HG03108 (cell line): Measurements from ENCODE around the gene TBC1D4.
"Not testable (repeated sequence)": the region's sequence is repeated elsewhere in the genome, so short reads cannot be mapped to it uniquely, and the experiment has no call there.

Experiments
- ATAC-seq: cut with Tn5 transposase; IDR thresholded peaks from one replicate; pipeline ENCODE4 v1.9.1; 2021; ENCODE audit warnings: moderate library complexity; ENCODE audit not compliant: unreplicated experiment

Gene TBC1D4

DNA sequence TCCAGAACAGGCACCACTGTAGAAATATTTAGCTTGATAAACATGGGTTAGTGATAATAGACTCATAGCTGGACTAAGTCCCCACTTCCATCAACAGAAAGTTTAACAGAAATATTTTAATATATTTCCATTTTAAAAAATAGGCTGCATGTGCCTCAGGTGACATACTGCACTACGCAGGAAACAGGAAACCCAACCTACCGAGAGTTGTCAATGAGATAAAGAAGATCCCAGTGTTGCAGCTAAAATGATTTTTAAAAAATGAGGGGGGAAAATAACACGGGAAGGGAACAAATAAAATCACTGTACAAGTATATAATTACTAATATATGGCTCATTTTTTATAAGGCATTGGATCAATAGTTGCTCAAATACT is 154.8 kb downstream of the TBC1D4 start:
- ATAC-seq: no peak

DNA sequence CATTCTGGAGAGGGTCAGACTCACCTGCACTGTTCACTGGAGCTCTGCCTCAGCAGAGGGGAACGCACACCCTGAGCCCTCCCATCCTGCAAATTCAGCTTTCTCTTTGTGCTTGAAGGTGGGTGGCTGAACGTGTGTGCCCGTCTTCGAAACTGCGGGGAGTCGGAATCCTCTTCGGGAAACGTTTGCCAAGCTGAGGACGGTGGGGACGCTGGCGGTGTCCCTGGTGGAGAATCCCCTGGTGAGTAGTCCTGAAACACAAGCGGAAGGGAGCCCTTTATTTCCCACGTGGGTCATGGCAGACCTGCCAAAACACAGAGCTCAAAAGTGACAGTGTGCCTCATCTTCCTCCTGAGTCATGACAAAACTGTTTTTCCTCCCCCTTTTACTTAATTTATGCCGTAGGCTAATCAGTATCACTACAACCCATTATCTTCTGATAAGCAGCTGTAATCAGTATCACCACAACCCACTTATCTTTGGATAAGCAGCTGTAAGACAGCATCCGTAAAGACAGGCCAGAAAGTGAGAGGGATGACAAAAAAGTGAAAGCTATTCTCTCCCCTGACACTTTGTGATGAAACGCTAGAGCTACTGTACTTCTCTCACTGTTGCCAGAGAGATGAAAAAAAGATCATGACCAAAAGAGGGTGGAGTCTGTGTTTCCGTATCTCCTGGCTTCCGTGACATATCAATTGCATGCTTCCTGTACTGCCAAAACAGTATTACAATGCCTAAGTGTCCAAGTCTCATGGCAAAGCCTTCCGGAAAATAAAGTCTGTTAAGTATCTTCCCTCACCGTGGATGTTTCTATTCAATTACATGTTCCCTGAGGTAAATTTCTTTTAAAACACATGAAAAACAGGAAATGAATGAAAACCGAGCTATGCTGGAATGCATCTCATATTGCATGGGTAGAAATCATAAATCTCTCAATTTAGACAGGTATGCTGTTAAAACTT is 155.5 kb downstream of the TBC1D4 start:
- ATAC-seq: peak; percentile 88

DNA sequence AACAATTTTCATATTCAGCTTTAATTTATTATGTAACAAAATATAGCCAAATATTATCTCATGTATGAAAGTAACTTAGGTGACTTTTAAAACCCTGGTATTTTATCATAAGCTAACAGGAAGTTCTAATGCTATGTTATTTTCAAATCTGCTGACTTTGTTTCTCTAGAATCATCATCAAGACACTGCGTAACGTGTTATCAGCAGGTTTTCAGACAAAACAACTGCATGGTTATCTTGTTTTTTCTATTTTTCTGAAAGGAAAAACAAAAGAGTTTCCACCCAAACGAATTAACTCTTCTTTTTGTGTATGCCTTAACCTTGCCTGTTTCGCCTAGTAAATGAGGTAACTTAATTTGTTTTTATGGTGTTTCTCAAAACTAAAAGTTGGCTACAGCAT is 156.3 kb downstream of the TBC1D4 start:
- ATAC-seq: no peak

DNA sequence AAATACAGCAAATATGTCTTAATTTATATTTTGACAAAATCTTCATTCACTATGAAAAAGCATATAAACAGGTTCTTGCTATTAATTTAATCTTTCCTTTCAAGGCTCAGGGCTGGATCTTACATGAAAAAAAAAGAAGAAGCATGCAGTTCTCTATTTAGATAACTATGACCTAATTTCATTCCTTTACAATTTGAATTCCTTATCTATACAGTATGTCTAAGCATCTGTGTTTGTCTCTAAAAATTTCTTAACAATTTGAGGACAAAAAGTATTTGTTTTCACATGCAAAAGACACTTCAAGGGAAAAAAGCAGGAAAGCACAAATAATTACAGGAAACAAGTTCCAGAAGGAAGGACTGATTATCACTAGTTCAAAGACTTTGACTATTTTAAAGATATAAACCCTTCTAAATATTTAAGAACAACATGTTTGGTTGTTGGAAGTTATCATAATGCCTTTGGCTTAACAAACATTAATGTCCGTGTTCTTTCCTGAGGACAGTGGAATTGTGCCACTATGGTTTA is 157.5 kb downstream of the TBC1D4 start:
- ATAC-seq: no peak

DNA sequence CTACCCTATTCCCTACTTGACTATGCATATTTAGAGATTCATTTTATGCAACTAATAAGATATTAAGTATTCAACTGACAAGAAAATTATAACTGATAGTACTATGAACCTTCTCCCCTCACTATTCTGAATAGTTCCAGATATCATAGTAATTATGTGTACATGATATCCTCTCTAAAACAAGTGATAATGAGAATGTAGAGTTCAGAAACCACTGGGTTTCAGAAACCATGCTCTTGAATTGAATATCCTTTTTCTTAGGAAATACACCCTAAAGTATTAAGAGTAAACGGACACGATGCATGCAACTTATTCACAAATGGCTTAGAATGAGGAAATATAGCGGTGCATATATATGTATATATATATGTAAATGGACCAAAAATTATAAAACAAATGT is 160.9 kb downstream of the TBC1D4 start:
- ATAC-seq: no peak

DNA sequence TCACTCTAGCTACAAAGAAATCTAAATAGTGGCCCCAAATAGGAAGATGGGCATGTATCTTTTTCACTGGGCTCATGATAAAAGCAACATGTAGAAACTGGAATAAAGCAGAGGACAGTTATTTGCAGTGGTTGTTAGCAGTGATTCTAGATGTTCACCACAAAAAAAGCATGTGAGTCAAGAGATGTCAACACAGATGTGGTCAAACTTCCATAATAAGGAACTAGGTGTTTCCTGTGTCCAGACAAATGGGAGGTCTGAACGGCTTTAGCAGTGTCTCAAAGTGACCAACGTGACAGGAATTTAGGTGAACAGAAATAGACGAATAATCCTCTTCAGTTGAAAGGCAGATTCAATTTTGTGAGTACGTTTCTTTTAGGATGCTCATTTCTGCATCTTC is 162.7 kb downstream of the TBC1D4 start:
- ATAC-seq: no peak

DNA sequence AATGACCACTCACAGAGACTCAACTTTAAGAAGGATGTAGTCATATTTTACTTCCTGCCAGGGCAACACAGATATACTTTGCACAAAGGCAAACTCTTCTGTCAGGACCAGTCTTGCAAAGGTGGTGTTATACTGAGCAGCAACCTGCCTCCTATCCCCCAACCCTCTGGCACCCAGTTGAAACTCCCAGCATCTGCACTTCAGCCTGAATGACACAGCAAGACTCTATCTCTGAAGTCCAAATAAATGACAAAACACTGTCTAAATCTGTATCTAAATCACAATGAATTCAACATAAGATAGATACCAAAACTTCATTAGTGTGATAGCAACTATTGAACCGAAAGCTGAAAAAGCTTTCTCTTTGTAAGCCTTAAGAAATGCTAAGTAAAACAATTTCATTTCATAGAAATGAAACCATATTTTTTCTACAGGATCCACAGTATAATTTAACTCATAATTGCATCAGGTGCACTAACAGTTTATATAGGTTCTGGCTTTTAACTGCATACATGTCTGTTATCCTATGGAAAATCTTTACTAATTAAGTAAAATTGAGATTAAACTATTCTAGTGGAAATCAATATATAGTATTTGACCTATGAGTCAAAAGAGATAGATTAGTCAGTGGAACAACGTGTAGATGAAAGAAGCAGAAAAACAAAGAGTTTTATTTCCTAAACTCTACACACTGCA is 163.7 kb downstream of the TBC1D4 start:
- ATAC-seq: no peak

DNA sequence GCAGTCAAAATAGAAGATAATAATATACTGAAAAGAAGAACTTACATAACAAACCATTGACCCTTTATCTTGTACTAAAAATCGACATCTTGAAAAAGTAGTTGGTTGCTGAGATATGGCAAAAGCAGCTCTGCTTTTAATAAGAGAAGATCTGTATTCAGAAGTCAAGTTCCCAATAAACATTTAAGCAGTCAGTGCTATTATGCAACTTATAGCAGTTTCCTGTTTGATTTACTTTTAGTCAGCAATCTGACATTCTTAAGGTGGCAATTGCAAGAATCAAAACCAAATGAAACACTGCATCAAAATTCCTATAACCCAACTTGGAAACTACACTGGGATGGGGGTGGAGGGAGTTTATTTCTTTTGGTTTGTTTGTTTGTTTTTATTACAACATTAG is 165.5 kb downstream of the TBC1D4 start:
- ATAC-seq: no peak

DNA sequence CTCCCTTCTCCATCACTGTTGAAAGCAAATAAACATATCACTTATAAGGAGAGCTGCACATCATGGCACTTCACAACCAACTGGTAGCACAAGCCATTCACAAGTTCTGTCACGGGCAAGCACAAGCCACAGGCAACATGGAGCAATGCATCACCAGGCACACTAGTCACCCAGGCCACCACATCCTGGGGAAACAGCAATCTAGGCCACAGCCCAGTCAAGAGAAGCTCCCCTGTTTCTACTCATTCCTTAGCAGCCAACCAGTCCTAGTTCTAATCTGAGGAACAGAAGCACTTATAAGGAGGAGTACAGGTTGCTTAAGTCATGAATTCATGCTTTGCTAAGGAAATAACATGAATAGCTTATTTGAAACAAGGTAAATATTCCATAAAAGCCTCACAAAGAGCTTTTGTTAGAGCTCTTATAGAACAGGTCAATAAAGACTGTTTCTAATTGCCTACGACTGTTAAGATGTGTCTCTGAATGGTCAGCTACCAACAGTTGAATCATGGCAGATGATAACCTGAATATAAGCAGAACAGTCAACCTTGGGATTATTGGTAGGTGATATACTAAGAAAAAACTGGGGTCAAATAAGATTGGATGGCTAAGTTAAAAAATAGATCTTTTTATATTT is 169.0 kb downstream of the TBC1D4 start:
- ATAC-seq: peak; percentile 52

DNA sequence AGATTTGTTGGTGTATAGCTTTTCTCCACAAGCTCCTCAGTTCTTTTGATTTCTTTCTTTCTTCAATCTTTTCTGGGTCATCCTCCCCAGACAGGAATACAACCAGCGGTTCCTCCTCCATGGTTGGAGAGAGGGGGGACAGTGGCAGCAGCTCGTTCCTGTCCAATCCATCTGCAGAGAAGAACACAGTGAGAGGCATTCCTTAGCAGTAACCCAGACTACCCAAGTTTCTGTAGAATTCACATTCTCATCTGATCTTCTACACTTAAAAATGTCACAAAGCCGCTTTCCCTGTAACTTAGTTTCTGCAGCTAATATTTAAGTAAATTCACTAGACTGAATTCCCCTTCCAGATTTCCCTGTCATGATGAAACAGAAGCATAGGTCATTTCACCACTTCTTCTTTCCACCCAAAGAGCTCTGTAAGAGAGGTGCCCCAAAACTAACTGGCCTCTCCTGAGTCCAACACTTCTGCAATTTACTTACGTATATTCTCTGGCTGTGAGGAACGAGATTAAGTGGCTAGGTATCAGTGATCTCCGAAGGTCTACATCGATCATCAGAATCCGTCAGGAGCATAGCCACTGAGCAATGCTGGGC is 171.9 kb downstream of the TBC1D4 start:
- no peak for ATAC-seq

DNA sequence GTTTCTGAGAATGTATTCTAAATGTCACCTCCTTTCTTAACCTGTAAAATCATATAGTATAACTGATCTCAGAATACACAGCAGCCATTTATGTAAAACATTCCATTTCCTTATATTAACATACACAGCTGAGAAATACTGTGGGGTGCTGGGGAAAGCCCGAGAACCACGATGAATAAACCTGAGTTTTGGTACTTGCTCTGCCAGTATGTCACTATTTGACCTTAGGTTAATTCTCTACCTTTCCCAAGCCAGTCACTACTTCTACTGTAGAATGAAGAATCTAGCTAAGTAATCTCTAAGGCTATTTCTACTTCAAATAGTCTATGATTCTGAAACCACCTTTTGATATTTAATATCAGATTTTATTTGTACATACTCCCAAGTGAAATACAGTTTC is 173.7 kb downstream of the TBC1D4 start:
- peak; percentile 56 for ATAC-seq

DNA sequence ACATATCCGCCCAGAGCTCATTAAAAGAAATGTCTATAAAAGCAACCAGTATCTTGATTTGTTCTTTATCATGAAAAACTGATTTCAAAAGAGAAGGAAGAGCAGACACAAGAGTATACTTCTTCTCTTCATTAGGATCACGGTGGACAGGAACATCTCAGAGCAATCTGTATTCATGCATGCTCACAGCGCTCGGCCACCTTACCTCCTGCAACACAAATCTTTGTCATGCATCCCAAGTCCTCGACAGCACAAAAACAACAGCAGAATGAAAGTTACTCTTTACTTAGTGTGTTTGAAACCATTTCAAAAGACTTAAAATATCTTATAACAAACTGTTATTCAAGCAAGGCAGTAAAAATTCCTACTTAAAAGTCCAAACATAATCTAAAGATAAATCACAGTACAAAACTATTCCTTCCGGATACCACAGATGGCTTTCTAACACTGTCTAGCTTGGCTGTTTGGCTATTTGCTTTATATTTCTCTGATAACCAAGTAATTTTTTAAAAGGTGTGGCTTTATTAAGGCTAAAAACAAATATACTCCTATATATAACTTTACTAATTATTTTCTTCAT is 174.5 kb downstream of the TBC1D4 start:
- ATAC-seq: no peak

DNA sequence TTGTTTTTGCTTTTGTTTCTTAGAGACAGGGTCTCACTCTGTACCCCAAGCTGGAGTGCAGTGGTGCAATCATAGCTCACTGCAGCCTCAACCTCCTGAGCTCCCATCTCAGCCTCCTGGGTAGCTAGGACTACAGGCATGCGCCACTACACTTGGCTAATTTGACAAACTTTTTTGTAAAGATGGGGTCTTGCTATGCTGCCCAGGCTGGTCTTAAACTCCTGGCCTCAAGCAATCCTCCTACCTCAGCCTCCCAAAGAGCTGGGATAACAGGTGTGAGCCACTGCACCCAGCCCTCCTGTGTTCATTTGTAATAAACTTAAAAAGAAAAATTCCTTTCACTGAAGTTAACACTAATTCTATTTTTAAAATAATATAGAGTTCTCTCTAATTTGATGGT is 175.0 kb downstream of the TBC1D4 start:
- not testable (repeated sequence) for ATAC-seq

DNA sequence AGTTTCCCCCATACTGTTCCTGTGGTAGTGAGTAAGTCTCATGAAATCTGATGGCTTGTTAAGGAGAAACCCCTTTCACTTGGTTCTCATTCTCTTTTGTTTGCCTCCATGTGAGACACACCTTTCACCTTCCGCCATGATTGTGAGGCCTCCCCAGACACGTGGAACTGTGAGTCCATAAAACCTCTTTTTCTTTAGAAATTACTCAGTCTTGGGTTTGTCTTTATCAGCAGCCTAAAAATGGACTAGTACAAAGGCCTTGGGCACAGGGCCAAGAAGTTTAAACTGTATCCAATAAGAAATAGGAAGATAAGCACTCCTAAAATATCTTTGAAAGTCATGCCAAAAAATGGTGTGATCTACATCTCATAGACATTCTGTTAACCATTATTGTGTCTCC is 176.9 kb downstream of the TBC1D4 start:
- no peak for ATAC-seq

DNA sequence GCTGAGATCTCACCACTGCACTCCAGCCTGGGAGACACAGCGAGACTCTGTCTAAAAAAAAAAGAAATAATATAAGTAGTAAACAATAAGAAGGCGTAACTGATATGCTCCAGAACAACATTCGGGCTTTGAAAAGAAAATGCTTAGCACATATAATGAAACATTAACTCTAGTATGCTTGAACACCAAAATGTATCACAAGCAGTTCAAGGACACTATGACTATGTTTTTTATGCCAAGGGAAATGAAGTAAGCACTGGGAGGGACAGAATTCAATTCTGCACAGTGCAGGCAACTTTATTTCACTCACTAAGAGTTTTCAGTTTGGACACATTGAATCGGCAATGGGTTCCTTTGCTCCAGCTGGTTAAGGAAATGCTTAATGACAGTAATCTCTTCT is 178.7 kb downstream of the TBC1D4 start:
- ATAC-seq: no peak

DNA sequence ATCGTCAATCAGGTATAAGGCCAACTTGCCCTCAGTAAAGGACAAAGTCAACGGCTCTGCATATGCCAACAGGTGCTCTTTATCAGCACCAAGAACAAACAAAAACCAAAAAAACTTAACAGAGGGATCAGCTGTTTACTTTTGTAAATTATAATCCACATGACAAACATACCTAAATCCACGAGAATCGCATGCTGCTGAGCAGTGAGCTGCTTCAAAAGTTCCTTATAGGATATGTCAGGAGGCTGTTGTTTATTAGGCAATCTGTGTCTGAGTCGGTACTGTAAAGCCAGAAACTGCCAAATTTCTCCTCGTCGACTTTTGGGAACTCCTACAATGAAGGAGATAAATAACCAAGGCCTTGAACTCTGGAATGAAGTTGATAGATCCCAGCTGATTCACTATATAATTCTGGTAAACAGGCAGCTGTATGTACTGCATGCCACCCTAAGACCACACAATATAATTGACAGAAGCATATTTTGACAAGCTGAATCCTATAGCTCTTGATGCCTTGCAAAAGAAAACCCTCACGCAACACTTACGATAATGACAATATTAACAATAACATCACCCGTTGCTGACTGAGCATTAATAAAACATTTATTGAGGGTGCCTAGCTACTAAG is 179.8 kb downstream of the TBC1D4 start:
- no peak for ATAC-seq

DNA sequence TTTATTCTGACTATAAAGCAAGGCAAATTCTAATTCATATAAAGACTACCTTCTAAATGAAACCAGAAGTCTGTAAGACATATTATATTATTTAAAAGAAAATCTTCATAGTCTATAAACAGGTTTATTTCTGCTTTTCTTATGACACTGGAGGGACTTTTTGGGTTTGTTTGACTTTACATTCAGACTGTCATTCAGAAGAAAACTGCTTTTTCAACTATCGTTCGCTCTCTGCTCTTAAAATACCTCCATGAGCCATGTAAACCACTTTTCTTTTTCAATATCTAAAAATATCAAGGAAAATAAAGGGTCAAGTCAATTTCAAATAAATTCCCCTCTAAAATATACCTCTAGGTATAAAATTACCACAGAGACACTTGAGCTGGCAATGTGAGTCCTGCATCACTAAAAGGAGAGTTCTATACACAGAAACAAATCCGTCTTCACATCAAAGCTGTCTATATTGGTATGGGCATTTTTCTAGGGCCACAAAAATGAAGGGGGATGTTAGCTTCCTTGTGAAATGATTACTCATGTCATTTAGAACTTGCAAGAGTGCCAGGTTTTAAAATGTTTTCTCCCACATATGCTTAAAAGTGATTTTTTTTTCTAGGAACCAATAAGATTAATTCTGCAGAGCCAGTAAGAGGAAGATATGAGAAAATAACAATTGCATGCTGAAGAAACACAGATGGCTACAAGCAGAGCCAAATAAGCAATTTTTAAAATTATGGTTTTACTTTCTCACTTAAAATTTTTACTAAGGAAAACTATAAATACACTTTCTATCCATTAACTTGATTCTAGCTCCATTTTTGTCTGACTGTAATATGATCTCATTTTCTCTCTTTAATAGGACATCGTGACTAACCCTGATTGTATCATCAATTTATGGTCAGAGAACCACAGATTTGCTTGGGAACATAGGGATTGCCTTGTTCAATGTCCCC is 181.8 kb downstream of the TBC1D4 start:
- peak; percentile 68 for ATAC-seq

DNA sequence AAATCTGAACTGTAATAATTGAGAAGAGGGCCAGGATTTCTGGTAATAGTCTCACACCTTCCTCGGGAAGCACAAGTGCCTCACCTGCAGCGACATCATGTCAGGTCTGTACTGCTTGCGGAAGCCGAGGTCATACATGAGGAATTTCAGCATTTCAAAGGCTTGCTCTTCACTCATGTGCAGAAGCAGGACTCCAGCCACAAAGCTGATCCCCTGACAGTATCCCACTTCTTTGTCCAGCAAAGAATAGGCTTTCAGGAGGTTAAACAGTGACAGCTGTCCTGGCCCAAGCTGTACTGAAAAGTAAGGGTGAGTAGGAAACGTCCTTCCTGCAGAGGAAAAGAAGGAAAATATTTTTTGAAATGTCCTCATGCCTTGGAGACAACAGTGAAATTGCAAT is 182.7 kb downstream of the TBC1D4 start:
- ATAC-seq: no peak

DNA sequence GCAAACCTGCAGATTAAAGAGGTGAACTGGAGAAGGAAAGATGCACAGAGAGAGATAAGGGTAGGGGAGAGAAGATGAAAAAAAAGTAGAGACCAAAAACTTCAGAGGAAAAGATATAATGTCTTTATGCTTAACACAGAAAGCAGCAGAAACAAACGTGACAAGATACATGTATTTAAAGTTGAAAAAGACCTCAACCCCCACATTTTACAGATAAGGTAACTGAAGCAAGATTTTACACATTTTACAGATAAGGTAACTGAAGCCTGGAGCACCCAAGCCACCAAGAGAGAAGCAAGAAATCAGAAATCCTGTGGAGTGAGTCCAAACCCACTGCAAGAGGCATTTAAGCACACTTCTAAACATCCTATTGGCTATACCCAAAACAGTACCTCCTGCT is 185.3 kb downstream of the TBC1D4 start:
- ATAC-seq: no peak
